ENCODE results near the gene WBP2.

Gene WBP2

DNA sequence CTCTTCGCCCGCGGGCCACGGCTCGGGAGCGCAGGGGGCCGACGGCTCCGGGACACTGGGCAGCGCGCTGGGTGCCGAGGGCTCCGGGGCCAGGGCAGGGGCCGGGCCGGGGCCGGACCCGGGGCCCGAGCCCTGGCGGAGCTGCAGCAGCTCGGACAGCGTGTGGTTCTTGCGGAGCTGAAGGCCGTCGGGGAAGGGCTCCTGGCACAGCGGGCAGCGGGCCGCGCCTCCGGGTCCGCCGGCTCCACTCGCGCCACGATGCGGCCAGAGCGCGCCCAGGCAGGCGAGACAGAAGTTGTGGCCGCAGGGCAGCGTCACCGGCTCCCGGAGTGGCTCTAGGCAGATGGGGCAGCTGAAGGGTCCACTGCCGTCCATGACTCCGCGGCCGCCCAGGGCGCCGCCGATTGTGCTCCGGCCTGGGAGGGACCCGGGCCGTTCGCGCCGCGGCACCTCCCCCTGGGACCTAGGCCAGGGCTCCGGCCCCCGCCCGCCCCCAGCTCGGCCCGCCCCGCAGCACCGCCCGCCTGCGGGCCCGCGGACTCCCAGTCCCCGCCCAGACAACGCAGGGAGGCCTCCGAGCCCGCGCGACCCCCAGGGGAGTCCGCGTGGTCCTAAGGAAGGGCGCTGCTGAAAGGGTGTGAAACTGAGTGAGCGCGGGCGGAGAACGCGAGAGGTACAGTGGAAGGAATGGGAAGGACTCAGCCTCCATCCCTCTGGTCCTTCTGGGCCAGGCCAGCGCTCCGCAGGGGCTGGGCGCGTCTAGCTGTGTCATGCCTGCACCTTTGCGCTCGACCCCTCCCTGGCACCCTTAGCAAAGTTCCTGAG lies 23.3 kb upstream of the WBP2 start, which contains the start of gene TRIM47 (continued):
- TF ChIP-seq ZNF311 (tag by site-specific recombination; IDR thresholded peaks at IDR 0.05; ENCODE audit: borderline replicate concordance) (no peak), SP7 (tag by site-specific recombination; IDR thresholded peaks at IDR 0.05) (peak; percentile 77), ZNF140 (tag by site-specific recombination; IDR thresholded peaks at IDR 0.05) (no peak), ZXDB (tag by site-specific recombination; IDR thresholded peaks at IDR 0.05) (no peak), ZNF654 (tag by site-specific recombination; IDR thresholded peaks at IDR 0.05; ENCODE audit: low read depth) (no peak), ZNF585B (tag by site-specific recombination; IDR thresholded peaks at IDR 0.05) (no peak), ZFP69B (tag by site-specific recombination; IDR thresholded peaks at IDR 0.05) (no peak), ZNF37A (tag by site-specific recombination; IDR thresholded peaks at IDR 0.05) (no peak), SP2 (tag by site-specific recombination; IDR thresholded peaks at IDR 0.05) (peak; percentile 58), SCRT2 (tag by site-specific recombination; IDR thresholded peaks at IDR 0.05) (no peak), ZBTB21 (tag by site-specific recombination; IDR thresholded peaks at IDR 0.05) (no peak), REPIN1 (tag by site-specific recombination; IDR thresholded peaks at IDR 0.05; ENCODE audit: low read depth) (no peak), ZNF664 (tag by site-specific recombination; IDR thresholded peaks at IDR 0.05) (no peak), ZNF292 (tag by site-specific recombination; IDR thresholded peaks at IDR 0.05; ENCODE audit: borderline replicate concordance, low read depth) (no peak), ZNF121 (tag by site-specific recombination; IDR thresholded peaks at IDR 0.05) (no peak), ZNF23 (tag by site-specific recombination; IDR thresholded peaks at IDR 0.05; ENCODE audit: borderline replicate concordance) (no peak), ZFHX2 (tag by site-specific recombination; conservative IDR thresholded peaks at IDR 0.05) (peak; percentile 57; the same call in 1 of the 2 replicates), ZNF529 (tag by site-specific recombination; IDR thresholded peaks at IDR 0.05; ENCODE audit: insufficient replicate concordance) (no peak), BCL11A (tag by site-specific recombination; IDR thresholded peaks at IDR 0.05; ENCODE audit: low read depth) (no peak), GLIS2 (tag by site-specific recombination; IDR thresholded peaks at IDR 0.05) (peak; percentile 73; the same call in 1 of the 2 replicates), KLF1 (tag by site-specific recombination; IDR thresholded peaks at IDR 0.05) (peak; percentile 92), ZBTB17 (tag by site-specific recombination; IDR thresholded peaks at IDR 0.05) (peak; percentile 72)
- TF ChIP-seq, protein P1, sequence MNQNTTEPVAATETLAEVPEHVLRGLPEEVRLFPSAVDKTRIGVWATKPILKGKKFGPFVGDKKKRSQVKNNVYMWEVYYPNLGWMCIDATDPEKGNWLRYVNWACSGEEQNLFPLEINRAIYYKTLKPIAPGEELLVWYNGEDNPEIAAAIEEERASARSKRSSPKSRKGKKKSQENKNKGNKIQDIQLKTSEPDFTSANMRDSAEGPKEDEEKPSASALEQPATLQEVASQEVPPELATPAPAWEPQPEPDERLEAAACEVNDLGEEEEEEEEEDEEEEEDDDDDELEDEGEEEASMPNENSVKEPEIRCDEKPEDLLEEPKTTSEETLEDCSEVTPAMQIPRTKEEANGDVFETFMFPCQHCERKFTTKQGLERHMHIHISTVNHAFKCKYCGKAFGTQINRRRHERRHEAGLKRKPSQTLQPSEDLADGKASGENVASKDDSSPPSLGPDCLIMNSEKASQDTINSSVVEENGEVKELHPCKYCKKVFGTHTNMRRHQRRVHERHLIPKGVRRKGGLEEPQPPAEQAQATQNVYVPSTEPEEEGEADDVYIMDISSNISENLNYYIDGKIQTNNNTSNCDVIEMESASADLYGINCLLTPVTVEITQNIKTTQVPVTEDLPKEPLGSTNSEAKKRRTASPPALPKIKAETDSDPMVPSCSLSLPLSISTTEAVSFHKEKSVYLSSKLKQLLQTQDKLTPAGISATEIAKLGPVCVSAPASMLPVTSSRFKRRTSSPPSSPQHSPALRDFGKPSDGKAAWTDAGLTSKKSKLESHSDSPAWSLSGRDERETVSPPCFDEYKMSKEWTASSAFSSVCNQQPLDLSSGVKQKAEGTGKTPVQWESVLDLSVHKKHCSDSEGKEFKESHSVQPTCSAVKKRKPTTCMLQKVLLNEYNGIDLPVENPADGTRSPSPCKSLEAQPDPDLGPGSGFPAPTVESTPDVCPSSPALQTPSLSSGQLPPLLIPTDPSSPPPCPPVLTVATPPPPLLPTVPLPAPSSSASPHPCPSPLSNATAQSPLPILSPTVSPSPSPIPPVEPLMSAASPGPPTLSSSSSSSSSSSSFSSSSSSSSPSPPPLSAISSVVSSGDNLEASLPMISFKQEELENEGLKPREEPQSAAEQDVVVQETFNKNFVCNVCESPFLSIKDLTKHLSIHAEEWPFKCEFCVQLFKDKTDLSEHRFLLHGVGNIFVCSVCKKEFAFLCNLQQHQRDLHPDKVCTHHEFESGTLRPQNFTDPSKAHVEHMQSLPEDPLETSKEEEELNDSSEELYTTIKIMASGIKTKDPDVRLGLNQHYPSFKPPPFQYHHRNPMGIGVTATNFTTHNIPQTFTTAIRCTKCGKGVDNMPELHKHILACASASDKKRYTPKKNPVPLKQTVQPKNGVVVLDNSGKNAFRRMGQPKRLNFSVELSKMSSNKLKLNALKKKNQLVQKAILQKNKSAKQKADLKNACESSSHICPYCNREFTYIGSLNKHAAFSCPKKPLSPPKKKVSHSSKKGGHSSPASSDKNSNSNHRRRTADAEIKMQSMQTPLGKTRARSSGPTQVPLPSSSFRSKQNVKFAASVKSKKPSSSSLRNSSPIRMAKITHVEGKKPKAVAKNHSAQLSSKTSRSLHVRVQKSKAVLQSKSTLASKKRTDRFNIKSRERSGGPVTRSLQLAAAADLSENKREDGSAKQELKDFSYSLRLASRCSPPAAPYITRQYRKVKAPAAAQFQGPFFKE (tag by site-specific recombination; IDR thresholded peaks at IDR 0.05; ENCODE audit: borderline replicate concordance): no peak
- TF ChIP-seq, protein P2, sequence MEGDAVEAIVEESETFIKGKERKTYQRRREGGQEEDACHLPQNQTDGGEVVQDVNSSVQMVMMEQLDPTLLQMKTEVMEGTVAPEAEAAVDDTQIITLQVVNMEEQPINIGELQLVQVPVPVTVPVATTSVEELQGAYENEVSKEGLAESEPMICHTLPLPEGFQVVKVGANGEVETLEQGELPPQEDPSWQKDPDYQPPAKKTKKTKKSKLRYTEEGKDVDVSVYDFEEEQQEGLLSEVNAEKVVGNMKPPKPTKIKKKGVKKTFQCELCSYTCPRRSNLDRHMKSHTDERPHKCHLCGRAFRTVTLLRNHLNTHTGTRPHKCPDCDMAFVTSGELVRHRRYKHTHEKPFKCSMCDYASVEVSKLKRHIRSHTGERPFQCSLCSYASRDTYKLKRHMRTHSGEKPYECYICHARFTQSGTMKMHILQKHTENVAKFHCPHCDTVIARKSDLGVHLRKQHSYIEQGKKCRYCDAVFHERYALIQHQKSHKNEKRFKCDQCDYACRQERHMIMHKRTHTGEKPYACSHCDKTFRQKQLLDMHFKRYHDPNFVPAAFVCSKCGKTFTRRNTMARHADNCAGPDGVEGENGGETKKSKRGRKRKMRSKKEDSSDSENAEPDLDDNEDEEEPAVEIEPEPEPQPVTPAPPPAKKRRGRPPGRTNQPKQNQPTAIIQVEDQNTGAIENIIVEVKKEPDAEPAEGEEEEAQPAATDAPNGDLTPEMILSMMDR (tag by site-specific recombination; IDR thresholded peaks at IDR 0.05): no peak
- TF ChIP-seq, protein P3, sequence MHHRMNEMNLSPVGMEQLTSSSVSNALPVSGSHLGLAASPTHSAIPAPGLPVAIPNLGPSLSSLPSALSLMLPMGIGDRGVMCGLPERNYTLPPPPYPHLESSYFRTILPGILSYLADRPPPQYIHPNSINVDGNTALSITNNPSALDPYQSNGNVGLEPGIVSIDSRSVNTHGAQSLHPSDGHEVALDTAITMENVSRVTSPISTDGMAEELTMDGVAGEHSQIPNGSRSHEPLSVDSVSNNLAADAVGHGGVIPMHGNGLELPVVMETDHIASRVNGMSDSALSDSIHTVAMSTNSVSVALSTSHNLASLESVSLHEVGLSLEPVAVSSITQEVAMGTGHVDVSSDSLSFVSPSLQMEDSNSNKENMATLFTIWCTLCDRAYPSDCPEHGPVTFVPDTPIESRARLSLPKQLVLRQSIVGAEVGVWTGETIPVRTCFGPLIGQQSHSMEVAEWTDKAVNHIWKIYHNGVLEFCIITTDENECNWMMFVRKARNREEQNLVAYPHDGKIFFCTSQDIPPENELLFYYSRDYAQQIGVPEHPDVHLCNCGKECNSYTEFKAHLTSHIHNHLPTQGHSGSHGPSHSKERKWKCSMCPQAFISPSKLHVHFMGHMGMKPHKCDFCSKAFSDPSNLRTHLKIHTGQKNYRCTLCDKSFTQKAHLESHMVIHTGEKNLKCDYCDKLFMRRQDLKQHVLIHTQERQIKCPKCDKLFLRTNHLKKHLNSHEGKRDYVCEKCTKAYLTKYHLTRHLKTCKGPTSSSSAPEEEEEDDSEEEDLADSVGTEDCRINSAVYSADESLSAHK (tag by site-specific recombination; IDR thresholded peaks at IDR 0.05): no peak
- TF ChIP-seq, protein P4, sequence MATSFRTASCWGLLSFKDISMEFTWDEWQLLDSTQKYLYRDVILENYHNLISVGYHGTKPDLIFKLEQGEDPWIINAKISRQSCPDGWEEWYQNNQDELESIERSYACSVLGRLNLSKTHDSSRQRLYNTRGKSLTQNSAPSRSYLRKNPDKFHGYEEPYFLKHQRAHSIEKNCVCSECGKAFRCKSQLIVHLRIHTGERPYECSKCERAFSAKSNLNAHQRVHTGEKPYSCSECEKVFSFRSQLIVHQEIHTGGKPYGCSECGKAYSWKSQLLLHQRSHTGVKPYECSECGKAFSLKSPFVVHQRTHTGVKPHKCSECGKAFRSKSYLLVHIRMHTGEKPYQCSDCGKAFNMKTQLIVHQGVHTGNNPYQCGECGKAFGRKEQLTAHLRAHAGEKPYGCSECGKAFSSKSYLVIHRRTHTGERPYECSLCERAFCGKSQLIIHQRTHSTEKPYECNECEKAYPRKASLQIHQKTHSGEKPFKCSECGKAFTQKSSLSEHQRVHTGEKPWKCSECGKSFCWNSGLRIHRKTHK (tag by site-specific recombination; IDR thresholded peaks at IDR 0.05): no peak
- TF ChIP-seq, protein P5, sequence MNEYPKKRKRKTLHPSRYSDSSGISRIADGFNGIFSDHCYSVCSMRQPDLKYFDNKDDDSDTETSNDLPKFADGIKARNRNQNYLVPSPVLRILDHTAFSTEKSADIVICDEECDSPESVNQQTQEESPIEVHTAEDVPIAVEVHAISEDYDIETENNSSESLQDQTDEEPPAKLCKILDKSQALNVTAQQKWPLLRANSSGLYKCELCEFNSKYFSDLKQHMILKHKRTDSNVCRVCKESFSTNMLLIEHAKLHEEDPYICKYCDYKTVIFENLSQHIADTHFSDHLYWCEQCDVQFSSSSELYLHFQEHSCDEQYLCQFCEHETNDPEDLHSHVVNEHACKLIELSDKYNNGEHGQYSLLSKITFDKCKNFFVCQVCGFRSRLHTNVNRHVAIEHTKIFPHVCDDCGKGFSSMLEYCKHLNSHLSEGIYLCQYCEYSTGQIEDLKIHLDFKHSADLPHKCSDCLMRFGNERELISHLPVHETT (tag by site-specific recombination; IDR thresholded peaks at IDR 0.05): no peak

All from HEK293 (cell line).